ENCODE data around the gene PRPF40B.

Gene PRPF40B

GRCh38 chr12:49636979-49637755 lies 13.8 kb downstream of the PRPF40B start:
- DNase-seq, result peak; percentile 25

- DNase-seq, result no peak
Measured at GRCh38 chr12:49641748-49642369, 18.5 kb downstream of the PRPF40B start.

- no peak for DNase-seq
Measured at GRCh38 chr12:49642370-49642802, 19.0 kb downstream of the PRPF40B start.

GRCh38 chr12:49643135-49643534 lies 19.8 kb downstream of the PRPF40B start:
- DNase-seq, result no peak

- DNase-seq, result no peak
Measured at GRCh38 chr12:49643961-49644619, 20.7 kb downstream of the PRPF40B start.

- peak; percentile 71 for DNase-seq
Measured at GRCh38 chr12:49644620-49644994, 21.2 kb downstream of the PRPF40B start.

GRCh38 chr12:49645146-49646039 lies 22.0 kb downstream of the PRPF40B start:
- no peak for DNase-seq

- no peak for DNase-seq
Measured at GRCh38 chr12:49646331-49646830, 23.0 kb downstream of the PRPF40B start.

- no peak for DNase-seq
Measured at GRCh38 chr12:49646871-49647654, 23.7 kb downstream of the PRPF40B start.

- no peak for DNase-seq
Measured at GRCh38 chr12:49647827-49648711, 24.7 kb downstream of the PRPF40B start.

- DNase-seq, result no peak
Measured at GRCh38 chr12:49648712-49649003, 25.3 kb downstream of the PRPF40B start.

GRCh38 chr12:49649445-49649844 lies 26.1 kb downstream of the PRPF40B start:
- no peak for DNase-seq

- no peak for DNase-seq
Measured at GRCh38 chr12:49649892-49650291, 26.5 kb downstream of the PRPF40B start.

- no peak for DNase-seq
Measured at GRCh38 chr12:49651855-49652254, 28.5 kb downstream of the PRPF40B start.

- no peak for DNase-seq
Measured at GRCh38 chr12:49652921-49653520, 29.7 kb downstream of the PRPF40B start.

GRCh38 chr12:49654715-49655114 lies 31.4 kb downstream of the PRPF40B start:
- no peak for DNase-seq

- DNase-seq, result no peak
Measured at GRCh38 chr12:49655595-49656236, 32.4 kb downstream of the PRPF40B start.

- DNase-seq, result no peak
Measured at GRCh38 chr12:49658276-49658675, 34.9 kb downstream of the PRPF40B start.

- no peak for DNase-seq
Measured at GRCh38 chr12:49659753-49660152, 36.4 kb downstream of the PRPF40B start.

- DNase-seq, result no peak
Measured at GRCh38 chr12:49661191-49661590, 37.8 kb downstream of the PRPF40B start.

Measured in stimulated activated naive CD4-positive, alpha-beta T cell treated with Interleukin-2 at 50 U/mL for 16 hours (primary cell).